Activated CD4-positive, CD25-positive, alpha-beta regulatory T cell treated with anti-CD3 and anti-CD28 coated beads, Interleukin-2, amount 50 U/mL, for 24 hours (primary cell): Measurements from ENCODE around the gene EGF.
"Not testable (repeated sequence)": the region's sequence is repeated elsewhere in the genome, so short reads cannot be mapped to it uniquely, and the experiment has no call there.

Experiments
- ATAC-seq, 2 donors: fragments of 150-1000 bp; cut with Tn5 transposase; one replicate each; pipeline ENCODE4 v1.10.0; 2021; ENCODE audit warnings: mild to moderate bottlenecking in 1 of 2, moderate library complexity in 1 of 2

Gene EGF

DNA sequence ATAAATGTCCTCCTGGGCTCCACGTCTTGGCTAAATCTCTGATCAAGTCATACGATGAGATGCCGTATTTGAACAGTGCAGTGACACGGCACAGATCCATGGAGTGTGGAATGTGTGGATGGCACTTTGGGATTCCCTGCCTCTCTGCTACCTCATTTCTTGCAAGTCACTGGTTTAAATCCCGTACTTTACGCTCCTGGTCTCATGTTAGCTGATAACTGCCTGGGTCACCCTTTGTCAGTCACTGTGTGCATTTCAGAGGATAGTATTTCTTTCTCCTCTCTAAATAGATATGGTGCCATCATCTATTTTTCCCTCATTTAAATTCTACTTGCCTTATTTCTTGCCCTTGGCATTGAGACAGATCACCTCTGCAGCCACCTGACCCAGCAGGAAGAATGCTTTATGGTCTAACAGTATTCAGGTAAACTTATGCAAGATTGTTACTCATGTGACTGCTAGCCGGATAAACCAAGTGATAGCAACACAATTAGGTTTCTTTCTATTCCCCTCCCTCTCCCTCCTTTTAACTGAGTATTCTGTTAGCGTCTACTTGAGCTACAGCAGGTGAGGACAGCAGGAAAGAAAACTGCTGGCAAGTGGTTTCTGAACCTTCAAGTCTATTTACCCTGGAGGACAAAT lies 2.8 kb downstream of the EGF start:
- no peak for ATAC-seq

DNA sequence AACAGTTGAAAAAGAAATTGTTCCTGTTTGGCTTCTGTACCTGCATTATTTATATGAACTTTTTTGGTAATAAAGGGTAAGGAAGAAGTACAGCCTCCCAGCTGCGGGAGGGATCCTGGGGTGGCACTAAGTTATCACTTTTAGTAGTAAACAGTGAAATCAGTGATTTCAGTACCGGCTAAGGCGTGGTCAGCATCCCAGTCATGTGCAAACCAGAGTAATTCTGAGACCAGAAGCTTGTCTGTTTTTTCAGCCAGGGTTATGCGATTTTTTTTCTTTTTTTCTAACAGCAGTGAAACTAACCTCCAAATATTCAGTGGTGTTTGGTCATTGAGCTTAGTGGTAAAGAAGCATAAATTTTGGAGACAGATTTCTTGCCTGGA lies 3.3 kb downstream of the EGF start:
- no peak for ATAC-seq

DNA sequence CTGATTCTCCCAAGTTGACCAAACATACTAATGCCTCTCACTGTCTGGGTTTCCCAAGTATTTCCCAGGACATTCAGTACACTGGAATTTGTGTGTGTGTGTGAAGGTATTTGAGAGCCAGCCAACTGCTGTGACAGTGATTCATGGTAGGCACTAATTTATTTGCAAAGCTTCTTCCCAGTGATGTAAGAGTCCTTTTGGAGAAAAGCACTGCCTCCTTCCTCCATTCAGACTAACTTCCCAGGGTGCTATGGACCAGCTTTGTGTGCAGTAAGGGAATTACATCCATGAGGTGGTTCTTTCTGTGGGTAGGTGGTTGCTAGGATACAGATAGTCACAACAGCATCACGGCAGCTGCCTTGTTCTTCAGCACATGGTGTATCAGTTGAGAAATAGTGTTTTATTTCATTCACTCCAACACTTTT lies 8.7 kb downstream of the EGF start:
- no peak for ATAC-seq

DNA sequence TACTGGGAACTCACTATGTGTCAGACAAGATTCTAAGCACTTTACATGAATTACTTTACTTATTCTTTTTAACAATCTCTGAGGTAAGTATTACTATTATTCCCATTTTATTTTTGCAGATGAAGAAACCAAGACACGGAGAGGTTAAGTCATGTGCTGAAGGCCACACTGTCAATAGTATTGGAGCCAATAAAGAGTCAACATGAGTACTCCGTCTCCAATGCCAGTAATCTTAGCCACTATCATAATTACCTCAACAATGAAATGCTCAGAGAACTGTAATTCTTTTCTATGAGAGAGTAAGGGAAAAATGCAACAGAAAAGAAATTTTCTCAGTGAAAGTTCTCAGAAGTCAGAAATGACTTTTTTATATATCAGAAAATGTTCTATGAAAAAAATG lies 12.7 kb downstream of the EGF start:
- no peak for ATAC-seq

DNA sequence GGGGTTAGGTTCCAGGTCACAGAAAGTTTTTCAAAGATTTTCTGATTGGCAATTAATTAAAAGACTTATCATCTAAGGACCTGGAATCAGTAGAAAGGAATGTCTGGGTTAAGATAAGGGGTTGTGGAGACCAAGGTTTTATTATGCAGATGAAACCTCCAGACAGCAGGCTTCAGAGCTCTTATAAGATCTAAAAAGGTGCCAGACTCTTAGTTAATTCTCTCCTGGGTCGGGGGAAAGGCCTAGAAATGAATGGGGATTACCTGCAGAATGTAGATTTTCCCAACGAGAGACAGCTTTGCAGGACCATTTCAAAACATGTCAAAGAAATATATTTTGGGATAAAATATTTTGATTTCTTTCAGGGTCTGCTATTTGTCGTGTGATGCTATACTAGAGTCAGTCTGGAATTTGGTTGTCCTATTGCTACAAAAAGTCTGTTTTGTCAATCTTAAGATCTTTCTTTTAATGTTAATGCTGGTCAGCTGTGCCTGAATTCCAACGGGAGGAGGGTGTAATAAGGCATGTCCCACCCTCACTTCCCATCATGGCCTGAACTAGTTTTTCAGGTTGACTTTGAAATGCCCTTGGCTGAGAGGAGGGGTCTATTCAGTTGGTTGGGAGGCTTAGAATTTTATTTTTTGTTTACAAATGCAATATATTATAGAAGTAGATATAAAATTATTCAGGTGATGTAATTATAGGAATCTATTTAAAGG lies 15.8 kb downstream of the EGF start:
- no peak for ATAC-seq

DNA sequence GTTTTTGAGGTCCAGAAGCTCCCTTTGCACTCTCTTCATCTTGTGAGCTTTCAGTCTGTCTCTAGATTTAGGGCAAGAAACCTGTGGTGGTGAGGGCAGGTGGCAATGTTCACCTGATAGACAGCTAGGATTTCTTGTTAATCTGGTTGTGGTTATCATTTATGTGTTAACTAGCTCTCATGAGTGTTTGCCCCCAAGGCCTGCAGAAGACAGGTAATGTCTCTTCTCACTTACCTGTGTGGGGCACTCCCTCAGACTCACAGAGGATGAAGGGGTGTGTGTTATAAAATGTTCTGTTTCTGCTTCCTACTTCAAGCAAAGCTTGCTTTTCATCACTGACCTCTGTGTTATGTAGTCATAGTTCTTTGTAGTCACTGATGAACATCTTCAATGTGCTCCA lies 17.8 kb downstream of the EGF start:
- ATAC-seq = peak in 1 of 2 donors; percentile 13

DNA sequence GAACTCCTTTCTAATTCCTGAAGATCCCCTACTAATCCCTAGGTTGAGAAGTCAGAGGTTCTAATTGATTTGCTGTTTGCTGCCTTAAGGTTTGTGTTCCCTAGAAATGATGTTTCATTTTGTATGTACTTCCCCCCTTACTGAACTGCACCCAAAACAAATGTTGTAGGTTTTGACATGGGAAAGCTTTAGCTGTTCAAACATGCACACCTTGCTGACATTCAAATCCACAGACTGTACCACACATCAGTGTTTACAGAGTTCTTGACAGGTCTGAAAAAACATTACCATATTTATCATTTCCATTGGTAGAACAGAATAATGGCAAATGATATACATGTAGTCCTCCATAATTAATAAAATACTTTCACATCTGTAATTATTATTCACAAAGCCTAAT lies 18.2 kb downstream of the EGF start:
- ATAC-seq = no peak

DNA sequence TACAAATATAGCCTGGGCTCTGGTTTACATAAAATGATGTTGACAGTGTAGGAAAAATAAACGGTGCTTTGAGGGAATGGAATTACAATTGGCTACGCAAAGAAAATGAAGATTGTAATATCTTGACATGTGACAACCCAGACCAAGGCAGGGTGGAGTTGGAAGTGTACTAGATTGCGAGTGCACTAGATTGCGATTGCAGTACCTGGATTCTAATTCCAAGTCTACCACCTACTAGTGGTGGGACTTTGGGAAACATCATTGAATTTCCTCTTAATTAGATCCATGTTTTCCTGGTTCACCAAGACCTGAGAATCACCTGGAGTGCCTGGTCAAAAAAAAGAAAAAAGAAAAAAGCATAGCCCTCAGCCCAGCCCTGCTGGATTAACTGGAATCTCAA lies 18.6 kb downstream of the EGF start:
- no peak for ATAC-seq

DNA sequence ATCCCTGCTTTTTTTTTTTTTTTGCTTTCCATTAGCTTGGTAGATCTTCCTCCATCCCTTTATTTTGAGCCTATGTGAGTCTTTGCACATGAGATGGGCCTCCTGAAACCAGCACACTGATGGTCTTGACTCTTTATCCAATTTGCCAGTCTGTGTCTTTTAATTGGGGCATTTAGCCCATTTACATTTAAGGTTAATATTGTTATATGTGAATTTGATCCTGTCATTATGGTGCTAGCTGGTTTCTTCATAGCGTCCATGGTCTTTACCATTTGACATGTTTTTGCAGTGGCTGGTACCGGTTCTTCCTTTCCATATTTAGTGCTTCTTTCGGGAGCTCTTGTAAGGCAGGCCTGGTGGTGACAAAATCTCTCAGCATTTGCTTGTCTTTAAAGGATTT lies 24.7 kb downstream of the EGF start:
- ATAC-seq = not testable (repeated sequence)

DNA sequence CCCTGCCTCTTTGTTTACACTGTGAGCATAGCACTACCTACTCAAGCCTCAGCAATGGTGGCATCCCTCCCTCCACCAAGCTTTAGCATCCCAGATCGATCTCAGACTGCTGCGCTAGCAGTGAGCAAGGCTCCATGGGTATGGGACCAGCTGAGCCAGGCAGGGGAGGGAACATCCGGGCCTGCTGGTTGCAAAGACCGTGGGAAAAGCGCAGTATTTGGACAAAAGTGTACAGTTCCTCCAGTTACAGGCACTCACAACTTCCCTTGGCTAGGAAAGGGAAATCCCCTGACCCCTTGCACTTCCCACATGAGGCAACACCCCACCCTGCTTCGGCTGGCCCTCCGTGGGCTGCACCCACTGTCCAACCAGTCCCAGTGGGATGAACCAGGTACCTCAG lies 26.5 kb downstream of the EGF start:
- no peak for ATAC-seq

DNA sequence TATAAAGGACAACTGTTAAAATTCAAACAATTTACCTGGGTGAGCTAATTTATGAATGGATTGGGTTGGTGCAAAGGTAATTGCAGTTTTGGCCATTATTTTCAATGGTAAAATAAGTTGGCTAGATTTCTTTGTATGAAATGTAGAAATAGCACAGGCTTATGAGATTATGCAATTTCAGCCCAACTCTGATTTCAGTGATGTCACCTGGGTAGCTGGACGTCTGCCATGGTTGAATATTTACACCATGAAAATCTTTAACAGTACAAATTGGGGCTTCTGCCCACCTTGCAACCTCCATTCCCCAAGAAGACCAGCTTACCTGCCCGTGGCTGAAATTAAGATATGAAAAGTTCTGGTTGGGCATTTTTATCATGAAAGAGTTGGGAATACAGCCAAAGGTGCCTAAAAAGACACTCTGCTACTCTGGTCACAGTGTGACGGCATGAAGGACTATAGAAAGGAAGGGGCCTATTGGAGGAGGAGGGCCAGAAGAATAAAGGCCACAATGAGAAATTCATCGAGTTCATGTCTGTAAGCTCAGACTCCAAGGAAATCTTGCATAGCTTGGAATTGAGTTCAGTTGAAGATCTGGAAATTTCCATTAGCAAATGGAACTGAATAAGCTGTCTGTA lies 29.7 kb downstream of the EGF start:
- ATAC-seq = no peak

DNA sequence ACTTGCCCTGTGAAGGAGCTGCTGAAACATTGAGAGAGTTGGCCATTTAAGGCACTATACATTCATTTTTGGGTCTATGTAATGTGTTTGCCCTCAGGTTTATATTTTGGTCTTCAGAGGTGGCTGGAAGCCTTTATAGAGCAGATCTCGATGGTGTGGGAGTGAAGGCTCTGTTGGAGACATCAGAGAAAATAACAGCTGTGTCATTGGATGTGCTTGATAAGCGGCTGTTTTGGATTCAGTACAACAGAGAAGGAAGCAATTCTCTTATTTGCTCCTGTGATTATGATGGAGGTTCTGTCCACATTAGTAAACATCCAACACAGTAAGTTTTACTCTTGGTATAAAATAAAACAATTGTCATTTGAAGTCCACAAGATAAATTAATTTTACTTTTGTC lies 31.1 kb downstream of the EGF start:
- no peak for ATAC-seq

DNA sequence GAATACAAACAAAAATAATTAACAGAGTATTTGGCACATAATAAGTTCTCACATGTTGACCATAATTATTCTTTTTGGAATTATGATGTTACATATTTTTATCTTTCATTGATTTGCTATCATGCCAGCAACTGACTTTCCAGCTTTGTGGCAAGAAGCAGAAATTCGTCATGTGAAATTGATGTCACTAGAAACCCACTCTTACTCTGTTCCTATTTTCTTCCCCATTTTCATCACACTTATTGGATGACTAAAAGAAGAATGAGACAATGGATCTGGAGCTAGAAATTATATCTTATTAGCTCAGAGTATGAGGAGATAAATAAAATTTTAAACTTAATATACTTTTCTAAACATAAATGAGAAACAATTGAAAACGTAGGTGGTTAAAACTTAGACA lies 31.9 kb downstream of the EGF start:
- no peak for ATAC-seq

DNA sequence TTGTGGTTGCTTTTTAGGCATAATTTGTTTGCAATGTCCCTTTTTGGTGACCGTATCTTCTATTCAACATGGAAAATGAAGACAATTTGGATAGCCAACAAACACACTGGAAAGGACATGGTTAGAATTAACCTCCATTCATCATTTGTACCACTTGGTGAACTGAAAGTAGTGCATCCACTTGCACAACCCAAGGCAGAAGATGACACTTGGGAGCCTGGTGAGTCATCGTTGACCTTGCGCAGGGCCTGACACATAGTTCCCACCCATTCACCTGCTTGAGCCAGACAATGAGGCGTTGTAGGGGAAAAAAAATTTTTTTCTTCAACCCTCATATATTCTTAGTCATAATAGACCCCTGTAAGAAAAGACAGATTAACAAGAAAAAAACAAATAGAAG lies 32.4 kb downstream of the EGF start:
- peak; percentile 35 to 48 for ATAC-seq

DNA sequence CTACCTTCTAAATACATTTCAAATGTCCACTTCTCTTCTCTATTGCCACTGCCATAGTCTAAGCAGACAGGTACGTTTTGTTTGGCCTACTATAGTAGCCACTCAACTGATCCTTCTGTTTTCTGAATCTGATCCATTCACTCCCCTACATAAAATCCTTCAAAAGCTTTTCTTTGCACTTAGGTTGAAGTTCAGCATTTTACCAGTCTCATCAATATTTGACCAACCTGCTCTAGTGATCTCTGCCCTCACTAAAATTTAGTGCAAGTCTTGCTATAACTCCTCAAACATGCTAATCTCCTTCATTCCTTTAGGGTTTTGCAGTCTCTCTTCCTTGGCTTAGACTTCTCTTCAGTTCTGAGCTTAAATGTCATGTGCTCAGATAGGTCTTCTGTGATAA lies 33.4 kb downstream of the EGF start:
- no peak for ATAC-seq

DNA sequence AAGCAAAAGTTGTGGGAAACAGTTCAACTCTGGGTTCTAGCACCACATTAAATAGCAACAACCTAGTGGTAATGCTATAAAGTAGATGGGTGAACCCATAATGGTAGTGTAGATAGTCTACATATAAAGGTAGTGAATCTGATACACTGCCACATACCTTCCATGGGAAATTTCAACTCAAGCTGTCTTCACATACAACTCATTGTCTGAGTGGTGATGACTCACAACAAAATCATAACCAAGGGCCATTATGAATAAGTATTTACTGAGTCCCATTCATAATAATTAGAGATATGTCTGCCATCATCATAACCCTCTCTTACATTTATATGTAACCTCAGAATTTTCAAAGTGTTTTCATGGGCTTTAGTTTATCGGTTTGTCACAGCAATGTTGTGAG lies 34.8 kb downstream of the EGF start:
- peak; percentile 84 to 86 for ATAC-seq

DNA sequence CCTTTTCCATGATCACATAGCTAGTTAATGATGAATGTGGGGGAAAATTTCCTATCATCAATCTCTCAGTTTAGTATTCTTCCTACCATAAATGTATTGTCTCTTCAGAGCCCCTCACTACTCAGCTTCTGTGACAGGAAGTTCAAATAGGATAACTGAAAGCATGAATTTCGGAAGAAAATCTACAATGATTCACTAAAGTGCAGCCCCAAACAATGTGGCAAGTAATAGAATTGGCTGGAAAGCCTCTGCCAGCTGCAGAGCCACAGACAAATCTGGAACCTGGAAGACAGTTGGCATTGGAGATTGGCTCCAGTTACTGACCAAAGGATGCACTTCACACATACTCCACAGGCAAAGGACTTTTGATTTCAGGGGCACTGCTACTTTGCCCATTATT lies 35.2 kb downstream of the EGF start:
- ATAC-seq = peak; percentile 5 to 25

DNA sequence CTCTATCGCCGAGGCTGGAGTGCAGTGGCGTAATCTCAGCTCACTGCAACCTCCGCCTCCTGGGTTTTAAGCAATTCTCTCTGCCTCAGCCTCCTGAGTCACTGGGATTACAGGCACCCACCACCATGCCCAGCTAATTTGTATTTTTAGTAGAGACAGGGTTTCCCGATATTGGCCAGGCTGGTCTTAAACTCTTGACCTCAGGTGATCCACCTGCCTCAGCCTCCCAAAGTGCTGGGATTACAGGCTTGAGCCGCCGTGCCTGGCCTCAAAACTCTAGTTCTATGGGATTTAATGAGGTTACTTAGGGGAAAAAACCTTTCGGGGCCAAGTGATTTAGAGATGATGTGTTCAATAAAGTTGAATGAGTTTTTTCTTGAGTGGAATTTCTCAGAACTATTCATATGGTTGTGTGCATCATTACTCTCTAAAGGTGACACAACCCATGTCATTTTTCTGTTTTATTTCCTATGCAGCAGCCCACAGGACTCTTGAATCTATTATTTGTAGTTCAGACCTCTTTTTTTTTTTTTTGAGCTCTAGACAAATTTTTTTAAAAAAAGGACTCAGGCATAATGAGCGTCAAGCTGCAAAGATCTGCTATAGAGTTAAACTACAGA lies 36.5 kb downstream of the EGF start:
- peak; percentile 9 to 10 for ATAC-seq

DNA sequence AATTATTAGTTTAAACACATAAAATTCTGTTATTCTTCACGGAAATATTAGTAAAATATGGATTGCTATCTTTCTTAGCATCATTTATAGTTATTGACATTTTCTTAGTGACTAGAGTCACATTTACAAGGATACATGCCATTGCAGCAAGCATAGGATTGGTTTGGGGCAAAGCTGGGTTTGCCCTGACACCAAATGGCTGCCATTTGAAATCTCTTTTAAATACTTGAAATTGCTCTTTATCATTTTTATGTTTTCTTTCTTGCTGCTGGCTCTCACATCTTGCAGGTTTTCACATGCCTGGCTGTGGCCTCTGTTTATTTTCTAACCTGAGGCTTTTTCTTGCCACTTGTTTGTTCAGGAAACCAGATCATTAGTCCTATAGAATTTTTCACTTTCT lies 39.9 kb downstream of the EGF start:
- no peak for ATAC-seq

DNA sequence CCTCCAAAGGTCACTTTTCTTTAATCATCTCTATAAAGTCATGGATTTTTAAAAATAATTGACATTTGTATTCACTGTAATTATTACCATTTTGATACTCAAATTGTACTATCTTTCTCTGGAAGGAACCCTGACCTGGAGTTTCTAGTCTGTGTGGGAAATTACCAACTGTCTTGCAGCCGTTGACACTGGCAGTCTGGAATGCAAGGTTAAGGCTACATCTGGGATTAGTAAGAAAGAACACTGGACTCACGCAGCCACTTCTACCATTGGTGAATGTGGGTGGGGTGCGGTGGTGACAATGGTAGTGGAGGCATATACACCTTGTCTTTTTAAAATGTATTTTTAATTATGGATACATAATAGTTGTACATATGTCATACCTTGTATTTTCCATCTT lies 40.9 kb downstream of the EGF start:
- ATAC-seq = no peak

DNA sequence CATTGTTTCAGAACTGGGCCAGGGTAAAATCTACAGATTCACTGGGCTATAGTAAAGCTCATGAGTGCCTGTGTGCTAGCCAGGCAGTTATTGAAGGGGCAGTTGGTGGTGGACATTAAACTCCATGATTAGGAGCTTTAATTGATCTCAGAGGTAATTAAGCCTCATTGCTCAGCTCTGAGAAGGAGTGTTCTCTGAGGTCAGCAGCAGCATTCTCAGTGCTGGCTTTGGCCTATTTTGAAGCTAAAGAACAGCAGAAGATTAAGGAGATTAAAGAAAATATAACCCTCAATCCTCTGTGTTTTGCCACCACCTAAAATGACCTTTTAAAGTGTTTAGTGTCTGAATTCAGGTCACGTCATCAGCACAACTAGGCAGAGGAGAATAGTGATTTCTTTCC lies 42.5 kb downstream of the EGF start:
- no peak for ATAC-seq

DNA sequence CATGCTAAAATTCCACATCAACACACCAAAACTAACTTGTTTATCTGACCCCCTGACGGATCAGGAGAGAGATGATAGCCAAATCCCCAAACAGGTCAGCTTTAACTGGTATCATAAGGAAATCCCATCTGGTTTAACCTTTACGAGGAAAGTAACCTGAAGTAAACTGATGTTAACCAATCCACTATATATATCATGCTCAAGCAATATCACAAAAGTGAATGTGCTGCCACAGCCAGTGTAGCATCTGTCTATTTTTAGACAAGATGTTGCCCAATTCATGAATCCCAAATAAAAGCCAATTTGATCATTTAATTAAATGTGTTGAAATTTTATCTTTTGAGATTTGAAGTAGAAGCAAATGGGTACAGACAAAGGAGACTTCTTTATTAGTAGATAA lies 44.5 kb downstream of the EGF start:
- ATAC-seq = no peak

DNA sequence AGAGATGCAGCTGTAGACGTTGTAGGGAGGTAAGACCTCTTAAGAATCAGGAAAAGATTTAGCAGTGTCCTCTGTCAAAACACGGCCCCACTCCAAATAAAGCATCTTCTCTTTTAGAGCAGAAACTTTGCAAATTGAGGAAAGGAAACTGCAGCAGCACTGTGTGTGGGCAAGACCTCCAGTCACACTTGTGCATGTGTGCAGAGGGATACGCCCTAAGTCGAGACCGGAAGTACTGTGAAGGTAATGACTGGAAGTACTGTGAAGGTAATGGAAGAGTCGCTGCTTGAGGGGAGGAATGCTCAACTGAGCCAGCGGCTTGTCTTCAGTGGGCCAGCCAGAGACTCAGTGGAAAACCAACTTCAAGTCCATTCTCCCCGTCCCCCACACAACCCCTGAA lies 46.5 kb downstream of the EGF start:
- no peak for ATAC-seq

DNA sequence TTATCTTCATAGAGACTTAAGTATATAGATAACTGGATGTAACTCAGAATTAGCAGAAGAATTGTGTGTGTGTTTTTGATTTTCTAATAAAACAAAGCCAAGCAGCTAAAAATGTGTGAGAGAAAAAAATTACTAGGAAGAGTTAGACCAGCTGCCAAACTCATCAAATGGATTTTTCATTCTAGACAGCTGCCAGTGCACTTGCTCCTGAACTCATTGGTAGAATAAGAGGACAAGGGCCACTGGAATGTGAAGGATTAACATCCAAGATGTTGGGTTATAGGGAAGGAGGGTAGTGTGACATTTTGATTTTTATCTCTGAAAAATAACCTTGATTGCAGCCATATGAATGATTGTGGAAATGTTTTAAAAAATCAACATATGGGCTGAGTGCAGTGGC lies 49.7 kb downstream of the EGF start:
- no peak for ATAC-seq
